Breast epithelium (tissue), 4 donors: ENCODE results near the gene TNS4. TPM values are rescaled to one million over a fixed set of nuclear protein-coding genes. Genes with fewer than 3 reads are reported as not detected.

Experiments
- DNase-seq, 2 donors: peaks; one replicate each; pipeline ENCODE4 v3.0.0-alpha.2; 2019; ENCODE audit warnings: low spot score in 2 of 2
- H3K27ac ChIP-seq, 2 donors: fragments of 200-600 bp; sonication (generic) in 1 of 2; one replicate each; pipeline ENCODE4 v1.5.1; 2016 to 2019; ENCODE audit warnings: mild to moderate bottlenecking in 1 of 2
- H3K27me3 ChIP-seq, 2 donors: fragments of 200-600 bp; sonication (generic) in 1 of 2; one replicate each; pipeline versions ENCODE4 v1.5.1 to v1.6.0; 2017 to 2019; ENCODE audit warnings: control low read depth in 1 of 2, mild to moderate bottlenecking in 1 of 2
- H3K36me3 ChIP-seq: fragments of 200-600 bp; one replicate; pipeline ENCODE4 v1.5.1; 2019
- H3K4me1 ChIP-seq, 2 donors: fragments of 200-600 bp; sonication (generic); one replicate each; pipeline ENCODE4 v1.5.1; 2016 to 2019; ENCODE audit warnings: control low read depth in 1 of 2
- H3K4me3 ChIP-seq, 3 donors: fragments of 200-600 bp; sonication (generic); 1 replicate in 2 of 3; 2 replicates in 1 of 3; pipeline ENCODE4 v1.5.1; 2016 to 2019; ENCODE audit warnings: mild to moderate bottlenecking in 3 of 3, moderate library complexity in 2 of 3
- H3K9me3 ChIP-seq, 2 donors: fragments of 200-600 bp; sonication (generic) in 1 of 2; one replicate each; pipeline ENCODE4 v1.5.1; 2016 to 2019; ENCODE audit warnings: control low read depth in 1 of 2
- CTCF ChIP-seq, 3 donors: fragments of 450-650 bp; IDR thresholded peaks; one replicate each; pipeline ENCODE4 v1.5.1; 2016 to 2017; ENCODE audit warnings: antibody characterized with exemption in 3 of 3, mild to moderate bottlenecking in 3 of 3, moderate library complexity in 3 of 3
- POLR2A ChIP-seq: fragments of 450-650 bp; IDR thresholded peaks from one replicate; pipeline ENCODE4 v1.6.1; 2016; ENCODE audit warnings: antibody characterized with exemption, mild to moderate bottlenecking, moderate library complexity
- POLR2AphosphoS5 ChIP-seq, 3 donors: sonication (generic); formaldehyde crosslinking; IDR thresholded peaks; one replicate each; pipeline ENCODE4 v1.6.1; 2017; ENCODE audit warnings: antibody characterized with exemption in 3 of 3
- intact Hi-C: fragments of 100-400 bp; cut with DNase I; formaldehyde crosslinking; loops from one replicate; pipeline ENCODE4 v1.15.1; 2023; ENCODE audit warnings: low total_unique reads
- total RNA-seq, 3 donors: library from RNA; depleted of rRNA; stranded (reverse); fragments of >200 nt; gene quantifications; one replicate each; pipeline ENCODE4 v1.1.0, GENCODE V29; 2016

The TNS4 gene
- total RNA-seq, 3 donors from 2014 or later: 30.5 to 52.2 TPM; not detected in 1

GRCh38 chr17:40451420-40451819 is 50.0 kb downstream of the TNS4 start:
- peak in 1 of 2 donors; percentile 60 for DNase-seq
- intact Hi-C loops: no loop called here
- peaks cover 18 to 24% of the 10 kb centered on the region in 2 donors for H3K4me1 ChIP-seq
- no peak for TF ChIP-seq CTCF (IDR thresholded peaks at IDR 0.05)
- TF ChIP-seq POLR2AphosphoS5 (IDR thresholded peaks at IDR 0.05): peak; percentile 13 to 92 (median 66)
- no peak for TF ChIP-seq POLR2A
- peak overlapping the region; percentile 86 to 94 for H3K27ac ChIP-seq
- H3K36me3 ChIP-seq: peaks cover 15% of the 10 kb centered on the region
- no peaks in the 10 kb centered on the region for H3K27me3 ChIP-seq
- no peaks in the 10 kb centered on the region for H3K9me3 ChIP-seq
- peak overlapping the region in 1 of 3 donors; percentile 98 for H3K4me3 ChIP-seq

- Histone ChIP-seq H3K4me1 (peaks cover 16 to 24% of the 10 kb centered on the region in 2 donors), H3K9me3 (no peaks in the 10 kb centered on the region), H3K36me3 (peaks cover 15% of the 10 kb centered on the region), H3K4me3 (peak overlapping the region in 1 of 3 donors; percentile 98), H3K27ac (peak overlapping the region; percentile 74 to 94), H3K27me3 (no peaks in the 10 kb centered on the region)
- DNase-seq: no peak
- intact Hi-C loops: no loop called here
- TF ChIP-seq POLR2A (no peak), CTCF (IDR thresholded peaks at IDR 0.05) (peak; percentile 30 to 35 (median 31))
These were observed 51.2 kb downstream of the TNS4 start for GRCh38 chr17:40450175-40450574.

GRCh38 chr17:40448639-40449261 is 52.7 kb downstream of the TNS4 start:
- no peak for TF ChIP-seq CTCF (IDR thresholded peaks at IDR 0.05)
- TF ChIP-seq POLR2AphosphoS5 (IDR thresholded peaks at IDR 0.05): peak in 2 of 3 donors; percentile 65 to 66
- Histone ChIP-seq H3K36me3 (peaks cover 5% of the 10 kb centered on the region), H3K4me3 (peak overlapping the region; percentile 24 to 98 (median 77)), H3K9me3 (no peaks in the 10 kb centered on the region), H3K27me3 (no peaks in the 10 kb centered on the region), H3K4me1 (peaks cover 16 to 24% of the 10 kb centered on the region in 2 donors), H3K27ac (peak overlapping the region; percentile 94)
- intact Hi-C loops: no loop called here
- peak; percentile 58 to 60 for DNase-seq

GRCh38 chr17:40448213-40448638 is 53.2 kb downstream of the TNS4 start:
- Histone ChIP-seq H3K27ac (peak overlapping the region; percentile 94), H3K27me3 (no peaks in the 10 kb centered on the region), H3K4me3 (peak overlapping the region; percentile 24 to 98 (median 77)), H3K4me1 (peaks cover 16 to 24% of the 10 kb centered on the region in 2 donors), H3K36me3 (no peaks in the 10 kb centered on the region), H3K9me3 (no peaks in the 10 kb centered on the region)
- TF ChIP-seq CTCF (IDR thresholded peaks at IDR 0.05): no peak
- DNase-seq: no peak
- intact Hi-C loops: no loop called here

GRCh38 chr17:40447806-40448205 is 53.6 kb downstream of the TNS4 start:
- Histone ChIP-seq H3K4me1 (peaks cover 16 to 24% of the 10 kb centered on the region in 2 donors), H3K27me3 (no peaks in the 10 kb centered on the region), H3K4me3 (peak overlapping the region; percentile 24 to 98 (median 77)), H3K9me3 (no peaks in the 10 kb centered on the region), H3K27ac (peak overlapping the region; percentile 94), H3K36me3 (no peaks in the 10 kb centered on the region)
- no peak for TF ChIP-seq POLR2A
- TF ChIP-seq CTCF (IDR thresholded peaks at IDR 0.05): no peak
- no peak for TF ChIP-seq POLR2AphosphoS5 (IDR thresholded peaks at IDR 0.05)
- DNase-seq: no peak
- intact Hi-C loops: no loop called here
